SKM-1 (cell line): ENCODE measurements around the gene SPEG.
"Not testable (repeated sequence)": the region's sequence is repeated elsewhere in the genome, so short reads cannot be mapped to it uniquely, and the experiment has no call there.

Source experiments
- DNase-seq: peaks from one replicate; lab custom pipeline; 2025; ENCODE audit not compliant: unreplicated experiment; lab: John Stamatoyannopoulos, UW

SPEG gene

DNA sequence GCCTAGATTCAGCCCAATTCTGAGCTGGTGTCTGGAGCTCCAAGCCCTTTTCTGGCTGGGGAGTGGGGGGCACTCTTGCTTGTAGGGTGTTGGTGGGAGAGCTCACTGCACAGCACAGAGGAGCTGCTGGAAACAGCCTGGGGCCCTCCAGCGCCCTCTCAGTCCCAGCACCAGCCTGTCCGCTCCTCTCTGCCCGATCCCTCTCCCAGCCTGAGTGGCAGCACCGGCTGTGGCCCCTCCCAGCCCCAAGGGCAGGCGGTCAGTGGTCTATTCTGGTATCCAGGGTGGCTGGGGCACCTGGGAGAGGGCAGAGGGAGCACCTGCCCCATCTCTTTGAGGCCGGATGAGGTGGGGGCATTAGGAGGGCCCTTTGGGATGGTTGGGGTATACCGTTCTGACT lies 29.7 kb upstream of the SPEG start:
- no peak for DNase-seq

DNA sequence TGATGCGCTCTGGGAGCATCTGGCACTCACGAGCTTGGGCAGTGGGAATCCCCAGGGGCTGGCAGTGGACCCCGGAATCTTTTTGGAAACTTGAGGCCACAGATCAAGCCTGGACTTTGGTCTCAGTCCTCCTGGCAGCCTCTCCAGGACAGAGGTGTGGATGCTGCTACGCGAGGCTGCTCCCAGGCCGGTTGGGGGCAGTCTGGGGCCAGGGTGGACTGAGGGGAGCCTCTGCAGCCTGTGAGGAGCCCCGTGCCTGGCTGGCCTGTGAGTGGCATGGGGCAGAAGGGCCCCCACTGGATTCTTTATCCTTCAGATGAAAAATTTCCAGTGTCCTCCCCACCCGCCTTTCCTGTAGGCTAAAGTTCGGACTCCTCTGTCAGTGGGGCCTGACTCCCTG lies 29.2 kb upstream of the SPEG start:
- DNase-seq: no peak

GRCh38 chr2:219405958-219406860 lies 28.4 kb upstream of the SPEG start:
- no peak for DNase-seq

GRCh38 chr2:219406861-219407230 lies 27.8 kb upstream of the SPEG start:
- no peak for DNase-seq

DNA sequence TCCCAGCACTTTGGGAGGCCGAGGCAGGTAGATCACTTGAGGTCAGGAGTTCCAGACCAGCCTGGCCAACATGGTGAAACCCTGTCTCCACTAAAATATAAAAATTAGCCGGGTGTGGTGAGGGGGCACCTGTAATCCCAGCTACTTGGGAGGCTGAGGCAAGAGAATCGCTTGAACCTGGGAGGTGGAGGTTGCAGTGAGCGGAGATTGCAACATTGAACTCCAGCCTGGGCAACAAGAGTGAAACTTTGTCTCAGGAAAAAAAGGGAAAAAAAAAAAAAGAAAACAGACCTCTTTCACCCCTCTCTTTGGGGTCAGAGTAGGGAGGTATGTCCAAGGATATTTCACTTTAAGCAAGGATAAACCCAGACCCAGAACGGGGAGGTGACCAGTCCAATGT lies 27.3 kb upstream of the SPEG start:
- DNase-seq: not testable (repeated sequence)

GRCh38 chr2:219408204-219408603 lies 26.4 kb upstream of the SPEG start:
- no peak for DNase-seq

GRCh38 chr2:219408631-219409030 lies 26.0 kb upstream of the SPEG start:
- DNase-seq: no peak

DNA sequence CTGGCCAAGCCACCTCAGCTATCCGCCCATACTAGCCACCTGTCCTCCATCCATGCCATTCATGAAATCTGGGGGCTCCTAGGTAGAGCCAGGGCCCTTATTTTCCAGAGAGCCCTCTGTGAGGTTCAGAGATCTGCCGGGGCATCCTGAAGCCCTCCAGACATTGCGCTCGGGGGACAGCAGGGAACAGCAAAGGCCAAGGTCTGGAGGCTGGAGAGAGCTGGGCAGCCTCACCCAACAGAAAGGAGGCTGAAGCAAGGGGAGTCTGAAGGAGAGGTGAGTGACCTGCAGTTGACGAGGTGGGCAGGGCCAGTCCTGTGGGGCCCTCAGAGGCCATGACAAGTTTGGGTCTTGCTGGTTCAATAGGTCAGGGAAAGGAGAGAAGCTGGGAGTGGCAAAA lies 25.0 kb upstream of the SPEG start:
- DNase-seq: no peak

GRCh38 chr2:219410390-219410789 lies 24.3 kb upstream of the SPEG start:
- DNase-seq: no peak

- DNase-seq: no peak
These were observed 19.8 kb upstream of the SPEG start for GRCh38 chr2:219414857-219415256.

DNA sequence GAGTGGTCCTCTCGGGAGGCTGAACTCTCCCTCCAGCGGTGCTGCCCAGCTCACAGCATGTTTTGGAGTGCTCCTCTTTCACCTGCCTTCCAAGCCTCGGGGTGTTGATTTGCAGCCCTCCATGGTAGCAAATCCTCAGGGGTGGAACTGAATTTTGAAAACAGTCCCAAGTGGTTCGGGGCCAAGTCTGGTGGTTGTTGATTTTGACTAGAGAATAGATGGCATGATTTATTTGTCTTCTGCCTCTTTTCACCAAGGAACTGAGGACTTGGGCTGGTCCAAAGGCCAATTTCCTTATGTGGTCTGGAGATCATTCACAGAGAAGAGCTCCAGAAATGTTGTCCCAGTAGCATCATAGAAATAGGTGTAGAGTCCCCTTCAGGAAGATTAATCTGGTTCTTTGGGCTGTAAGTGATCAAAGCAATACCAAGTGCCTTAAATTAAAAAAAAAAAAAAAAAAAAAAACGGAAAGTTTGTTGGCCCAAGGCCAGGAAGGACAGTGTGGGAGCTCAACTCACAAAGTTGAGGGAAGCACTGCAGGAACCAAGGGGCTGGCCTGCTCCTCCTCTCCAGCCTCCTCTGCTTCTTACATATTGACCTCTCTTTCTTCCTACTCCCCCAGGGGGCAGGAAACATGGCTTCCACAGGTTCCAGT lies 18.9 kb upstream of the SPEG start:
- no peak for DNase-seq

DNA sequence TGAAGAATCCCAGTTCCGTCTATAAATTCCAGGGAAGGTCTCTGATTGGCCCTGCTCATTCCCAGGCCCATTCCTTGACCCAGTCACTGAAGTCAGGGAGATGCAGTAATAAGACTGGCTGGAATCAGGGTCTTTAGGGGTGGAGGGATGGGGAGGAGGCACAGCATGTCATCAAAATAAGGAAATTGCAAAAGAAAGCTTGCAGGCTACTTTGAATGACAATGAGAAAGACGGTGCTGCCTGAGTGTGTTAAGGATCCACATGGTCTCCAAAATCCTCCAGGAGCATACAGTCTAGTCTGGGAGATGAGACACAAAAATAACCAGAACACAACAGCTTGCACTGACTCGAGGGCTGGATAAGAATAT lies 18.4 kb upstream of the SPEG start:
- DNase-seq: no peak

DNA sequence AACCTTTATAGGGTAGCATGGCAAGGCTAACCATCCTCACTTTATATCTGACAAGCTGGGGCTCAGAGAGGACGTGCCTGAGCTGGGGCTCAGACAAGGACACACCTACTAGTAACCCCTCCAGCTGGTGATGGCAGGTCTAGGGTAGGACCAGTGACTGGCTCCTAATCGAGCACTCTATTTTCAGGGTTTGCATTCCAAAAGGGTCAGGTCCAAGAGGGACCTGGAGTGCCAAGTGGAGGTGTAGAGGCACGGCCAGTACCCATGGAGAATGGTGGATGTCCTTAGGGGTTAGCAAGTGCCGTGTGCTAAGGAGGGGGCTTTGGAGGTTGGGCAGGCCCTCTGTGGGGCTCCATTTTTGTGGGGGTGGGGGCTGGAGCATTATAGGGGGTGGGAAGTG lies 17.7 kb upstream of the SPEG start:
- DNase-seq: no peak

GRCh38 chr2:219417374-219417773 lies 17.3 kb upstream of the SPEG start:
- no peak for DNase-seq

DNA sequence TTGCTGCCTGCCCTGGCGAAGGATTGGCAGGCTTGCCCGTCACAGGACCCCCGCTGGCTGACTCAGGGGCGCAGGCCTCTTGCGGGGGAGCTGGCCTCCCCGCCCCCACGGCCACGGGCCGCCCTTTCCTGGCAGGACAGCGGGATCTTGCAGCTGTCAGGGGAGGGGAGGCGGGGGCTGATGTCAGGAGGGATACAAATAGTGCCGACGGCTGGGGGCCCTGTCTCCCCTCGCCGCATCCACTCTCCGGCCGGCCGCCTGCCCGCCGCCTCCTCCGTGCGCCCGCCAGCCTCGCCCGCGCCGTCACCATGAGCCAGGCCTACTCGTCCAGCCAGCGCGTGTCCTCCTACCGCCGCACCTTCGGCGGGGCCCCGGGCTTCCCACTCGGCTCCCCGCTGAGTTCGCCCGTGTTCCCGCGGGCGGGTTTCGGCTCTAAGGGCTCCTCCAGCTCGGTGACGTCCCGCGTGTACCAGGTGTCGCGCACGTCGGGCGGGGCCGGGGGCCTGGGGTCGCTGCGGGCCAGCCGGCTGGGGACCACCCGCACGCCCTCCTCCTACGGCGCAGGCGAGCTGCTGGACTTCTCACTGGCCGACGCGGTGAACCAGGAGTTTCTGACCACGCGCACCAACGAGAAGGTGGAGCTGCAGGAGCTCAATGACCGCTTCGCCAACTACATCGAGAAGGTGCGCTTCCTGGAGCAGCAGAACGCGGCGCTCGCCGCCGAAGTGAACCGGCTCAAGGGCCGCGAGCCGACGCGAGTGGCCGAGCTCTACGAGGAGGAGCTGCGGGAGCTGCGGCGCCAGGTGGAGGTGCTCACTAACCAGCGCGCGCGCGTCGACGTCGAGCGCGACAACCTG lies 16.3 kb upstream of the SPEG start, which contains the start of gene DES:
DES (plus strand) TSS at position 223 of the 857 bp plus-strand sequence; CDS start at position 309, 86 bp downstream.
- no peak for DNase-seq

DNA sequence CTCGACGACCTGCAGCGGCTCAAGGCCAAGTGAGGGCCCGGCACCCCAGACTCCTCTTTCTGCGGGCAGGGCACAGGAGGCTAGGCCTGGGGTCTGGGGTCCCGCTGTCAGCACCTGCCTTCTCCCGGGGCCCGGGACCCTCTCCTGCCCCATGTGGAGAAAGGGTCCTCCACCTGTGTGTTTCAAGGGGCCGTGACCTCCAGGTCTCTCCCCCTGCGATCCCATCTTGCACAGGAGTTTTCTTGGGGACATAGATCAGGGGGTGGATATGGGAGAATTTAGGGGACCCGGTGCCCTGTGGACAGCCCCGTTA lies 15.7 kb upstream of the SPEG start:
- no peak for DNase-seq

- DNase-seq: no peak
These were observed 15.1 kb upstream of the SPEG start for GRCh38 chr2:219419331-219420197.

- DNase-seq: no peak
These were observed 14.0 kb upstream of the SPEG start for GRCh38 chr2:219420687-219421086.

GRCh38 chr2:219421323-219421722 lies 13.3 kb upstream of the SPEG start:
- DNase-seq: no peak

DNA sequence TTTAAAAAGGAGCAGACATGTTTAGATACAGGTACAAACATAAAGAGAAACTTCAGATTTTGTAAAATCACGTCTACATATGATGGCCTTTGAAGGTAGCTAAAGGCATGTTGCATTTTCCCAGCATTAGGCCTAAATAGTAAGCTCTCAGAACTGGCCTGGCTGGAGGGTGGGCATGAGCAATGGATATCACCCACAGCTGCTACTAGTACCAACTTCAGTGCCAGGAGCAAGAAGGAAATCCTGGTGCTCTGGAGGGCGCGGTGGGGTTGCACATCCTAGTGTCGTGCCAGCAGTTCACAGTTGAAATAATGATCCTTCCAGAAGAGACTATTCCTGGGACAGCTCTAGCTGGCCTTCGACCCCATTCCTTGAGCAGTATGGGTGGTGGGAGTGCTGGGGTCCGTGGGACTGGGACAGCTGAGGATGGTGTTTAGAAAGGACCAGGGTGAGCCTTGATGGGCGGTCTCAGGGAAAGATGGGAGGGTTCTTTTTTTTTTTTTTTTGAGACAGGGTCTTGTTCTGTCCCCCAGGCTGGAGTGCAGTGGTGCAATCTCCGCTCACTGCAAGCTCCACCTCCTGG lies 11.6 kb upstream of the SPEG start:
- DNase-seq: no peak
